DMS53 (cell line): ENCODE data around the gene PTPRM.

Source experiments
- DNase-seq: peaks from one replicate; lab custom pipeline; 2025; lab: John Stamatoyannopoulos, UW

Gene PTPRM

DNA sequence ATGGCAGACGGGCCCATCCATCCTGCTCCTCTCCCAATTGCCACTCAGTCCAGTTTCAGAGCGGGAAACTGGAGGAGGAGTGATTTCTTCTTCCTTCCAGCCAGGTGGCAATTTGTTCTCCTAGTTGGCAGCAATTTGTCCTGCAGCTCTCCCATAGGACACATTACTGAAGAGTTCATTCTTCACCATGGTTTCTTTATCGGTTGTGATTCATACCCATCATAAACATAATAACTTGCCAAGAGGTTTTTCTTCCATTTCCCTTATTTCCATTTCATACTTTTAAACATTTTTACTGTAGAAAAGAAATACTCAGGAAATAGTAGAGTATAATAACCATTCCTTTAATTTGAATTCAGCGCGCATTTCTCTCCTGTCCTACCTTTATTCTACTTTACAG, 664.2 kb downstream of the PTPRM start:
- no peak for DNase-seq

DNA sequence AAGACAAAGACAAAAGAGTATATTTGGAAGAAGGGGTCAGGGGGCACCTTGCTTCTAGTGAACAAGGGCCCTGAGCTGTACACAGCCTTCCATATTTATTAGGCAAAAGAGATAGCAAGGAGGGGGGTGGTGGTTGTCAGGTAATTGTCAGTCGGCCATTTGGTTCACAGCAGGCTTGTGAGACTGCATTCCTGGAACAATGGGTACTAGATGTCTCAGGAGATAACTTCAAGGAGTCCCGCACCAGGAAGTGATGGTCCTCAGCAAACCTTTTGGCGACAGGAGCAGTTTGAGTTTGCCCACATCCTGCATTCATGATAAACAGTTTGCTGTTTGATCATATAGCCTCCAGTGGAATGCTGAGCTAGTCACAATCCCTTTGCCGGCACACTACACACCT, 665.7 kb downstream of the PTPRM start:
- no peak for DNase-seq

DNA sequence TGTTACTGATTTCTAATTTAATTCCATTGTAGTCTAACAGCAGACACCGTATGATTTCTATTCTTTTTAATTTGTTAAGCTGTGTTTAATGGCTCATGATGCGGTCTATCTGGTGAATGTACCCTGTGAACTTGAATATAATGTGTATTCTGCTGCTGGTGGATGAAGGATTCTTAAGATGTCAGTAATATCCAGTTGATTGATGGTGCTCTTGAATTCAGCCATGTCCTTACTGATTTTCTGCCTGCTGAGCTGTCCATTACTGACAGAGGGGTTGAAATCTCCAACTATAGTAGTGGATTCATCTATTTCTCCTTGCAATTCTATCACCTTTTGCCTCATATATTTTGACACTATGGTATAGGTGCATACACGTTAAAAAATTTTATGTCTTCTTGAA, 668.8 kb downstream of the PTPRM start:
- no peak for DNase-seq

- peak; percentile 25 for DNase-seq
Measured at GRCh38 chr18:8238507-8238906, 671.4 kb downstream of the PTPRM start.

DNA sequence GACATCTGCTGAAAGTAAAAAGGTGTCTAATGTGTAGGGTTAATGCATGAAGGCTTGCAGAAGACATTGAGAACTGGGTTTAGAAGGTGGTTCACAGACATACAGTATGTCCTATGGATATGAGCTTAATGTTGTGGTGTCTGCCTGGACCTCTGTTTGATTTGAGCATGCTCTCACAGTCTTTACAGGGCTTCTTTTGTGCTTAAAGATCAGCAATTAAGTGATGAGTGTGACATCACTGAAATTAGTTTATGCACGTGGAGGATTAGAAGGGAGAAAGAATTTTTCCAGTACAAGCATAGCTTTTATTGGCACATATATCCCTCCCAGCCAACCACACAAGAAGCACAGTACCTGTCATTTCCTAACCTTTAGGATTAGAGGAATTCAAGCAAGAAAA, 674.6 kb downstream of the PTPRM start:
- DNase-seq = no peak

- no peak for DNase-seq
Measured at GRCh38 chr18:8242151-8242696, 675.1 kb downstream of the PTPRM start.

DNA sequence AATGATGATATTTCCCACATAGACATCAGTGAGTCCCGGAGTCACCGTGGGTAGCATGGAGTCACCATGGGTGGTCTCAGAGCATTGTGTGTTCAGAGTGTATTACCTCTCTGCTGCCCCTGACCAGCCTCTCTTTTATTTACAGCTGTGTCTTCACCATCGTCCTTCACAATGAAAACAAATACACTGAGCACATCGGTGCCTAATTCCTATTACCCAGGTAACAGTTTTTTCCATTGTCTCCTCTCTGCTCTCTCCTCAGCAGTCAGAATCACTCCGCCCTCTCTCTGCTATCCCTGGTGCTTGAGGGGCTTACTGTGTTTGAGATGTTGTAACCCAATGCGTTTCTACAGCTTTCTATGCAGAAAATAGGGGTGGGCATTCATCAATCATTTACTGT, 680.6 kb downstream of the PTPRM start:
- DNase-seq = no peak

DNA sequence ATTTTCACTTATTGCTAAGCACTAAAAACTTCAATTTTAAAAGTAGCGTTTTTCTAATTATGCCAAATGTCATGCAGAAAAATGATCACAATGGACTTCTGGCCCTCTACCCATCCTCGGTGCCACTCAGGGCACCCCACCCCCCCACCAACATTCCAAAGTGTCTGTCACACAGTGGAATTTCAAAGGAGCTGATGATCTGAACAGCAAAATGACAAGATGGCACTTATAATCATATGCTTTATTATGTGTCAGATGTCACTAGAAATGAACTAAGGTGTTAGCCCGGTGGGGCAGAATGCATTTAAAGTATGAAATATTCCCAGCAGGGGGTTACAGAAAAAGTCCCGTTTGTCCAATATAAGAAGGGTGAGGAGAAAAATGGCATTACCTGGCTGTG, 681.5 kb downstream of the PTPRM start:
- no peak for DNase-seq

GRCh38 chr18:8249811-8250210, 682.7 kb downstream of the PTPRM start:
- DNase-seq = no peak

- no peak for DNase-seq
Measured at GRCh38 chr18:8252371-8252770, 685.3 kb downstream of the PTPRM start.

- no peak for DNase-seq
Measured at GRCh38 chr18:8253944-8254343, 686.8 kb downstream of the PTPRM start.

GRCh38 chr18:8254654-8255053, 687.5 kb downstream of the PTPRM start:
- DNase-seq = no peak

- no peak for DNase-seq
Measured at GRCh38 chr18:8257851-8258434, 690.8 kb downstream of the PTPRM start.

DNA sequence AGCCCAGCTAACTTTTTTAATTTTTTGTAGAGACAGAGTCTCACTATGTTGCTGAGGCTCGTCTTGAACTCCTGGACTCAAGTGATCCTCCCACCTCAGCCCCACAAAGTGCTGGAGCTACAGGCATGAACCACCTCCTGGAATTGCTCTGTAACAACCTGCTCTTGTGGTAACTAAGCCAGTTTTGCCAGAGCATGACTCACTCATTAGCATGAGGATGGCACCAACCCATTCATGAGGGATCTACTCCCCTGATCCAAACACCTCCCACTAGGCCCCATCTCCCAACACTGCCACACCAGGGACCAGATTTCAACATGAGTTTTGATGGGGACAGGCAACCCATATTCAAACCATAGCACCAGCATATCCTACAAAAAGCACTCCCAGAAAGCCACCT, 693.2 kb downstream of the PTPRM start:
- peak; percentile 41 for DNase-seq

- no peak for DNase-seq
Measured at GRCh38 chr18:8260827-8261226, 693.7 kb downstream of the PTPRM start.

DNA sequence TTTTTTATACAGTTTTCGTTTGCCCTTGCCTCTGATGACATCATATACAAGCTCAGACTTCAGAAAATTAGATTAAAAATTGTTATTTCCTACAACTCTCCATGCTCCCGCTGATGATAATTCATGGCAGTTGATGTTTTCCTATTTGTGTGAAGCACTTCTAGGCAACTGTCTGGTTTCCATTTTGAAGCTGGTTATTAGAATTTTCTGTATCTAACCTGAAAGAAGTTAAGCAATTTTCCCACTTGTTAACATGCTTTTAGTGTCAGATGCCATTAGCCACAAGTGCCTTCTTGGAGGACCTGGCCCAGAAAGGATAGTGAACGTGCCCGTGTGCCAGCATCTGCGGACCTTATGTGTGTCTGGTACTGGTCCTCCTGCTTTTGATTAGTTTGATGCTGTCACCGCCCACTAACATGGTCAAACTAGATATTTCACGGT, 694.6 kb downstream of the PTPRM start:
- DNase-seq = no peak

GRCh38 chr18:8262221-8262620, 695.1 kb downstream of the PTPRM start:
- DNase-seq = no peak

DNA sequence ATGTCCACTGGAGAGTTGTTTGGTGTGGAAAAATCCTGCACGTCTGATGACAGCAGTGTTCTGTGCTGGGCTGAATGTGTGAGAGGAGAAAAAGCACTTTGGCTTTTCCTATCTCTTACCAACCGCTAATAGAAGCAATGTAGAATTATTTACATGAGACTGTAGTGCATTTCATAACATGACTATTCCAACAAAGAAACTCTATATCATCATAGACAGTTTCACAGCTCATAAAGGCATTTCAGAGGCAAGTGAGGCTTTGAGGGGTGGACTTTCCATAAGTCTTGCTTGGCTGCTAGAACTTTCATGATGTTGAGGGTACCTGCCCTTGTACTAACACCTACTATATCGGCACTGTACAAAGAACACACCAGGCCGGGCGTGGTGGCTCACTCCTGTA, 697.0 kb downstream of the PTPRM start:
- DNase-seq = no peak

- no peak for DNase-seq
Measured at GRCh38 chr18:8264861-8265411, 697.8 kb downstream of the PTPRM start.

DNA sequence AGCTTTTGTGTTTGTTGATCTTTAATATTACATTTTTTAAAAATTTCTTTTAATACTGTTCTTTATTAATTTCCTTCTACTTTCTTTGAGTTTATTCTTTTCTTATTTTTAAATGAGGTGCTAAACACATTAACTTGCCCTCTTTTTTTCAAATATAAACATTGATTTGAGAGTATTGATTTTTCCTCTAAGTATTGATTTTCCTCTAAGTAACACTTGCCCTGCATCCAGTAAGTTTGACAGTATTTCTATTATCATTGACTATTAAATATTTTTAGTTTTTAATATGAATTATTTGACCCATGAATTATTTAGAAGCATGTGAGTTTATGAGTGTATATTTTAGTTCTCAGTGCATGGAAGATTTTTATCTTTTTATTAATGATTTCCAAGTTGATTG, 705.1 kb downstream of the PTPRM start:
- no peak for DNase-seq

GRCh38 chr18:8274370-8274769, 707.3 kb downstream of the PTPRM start:
- DNase-seq = no peak

- no peak for DNase-seq
Measured at GRCh38 chr18:8276406-8276805, 709.3 kb downstream of the PTPRM start.

GRCh38 chr18:8277270-8277669, 710.2 kb downstream of the PTPRM start:
- no peak for DNase-seq

- DNase-seq = no peak
Measured at GRCh38 chr18:8279346-8279745, 712.2 kb downstream of the PTPRM start.
